ENCODE data around the gene STIP1.

DNA sequence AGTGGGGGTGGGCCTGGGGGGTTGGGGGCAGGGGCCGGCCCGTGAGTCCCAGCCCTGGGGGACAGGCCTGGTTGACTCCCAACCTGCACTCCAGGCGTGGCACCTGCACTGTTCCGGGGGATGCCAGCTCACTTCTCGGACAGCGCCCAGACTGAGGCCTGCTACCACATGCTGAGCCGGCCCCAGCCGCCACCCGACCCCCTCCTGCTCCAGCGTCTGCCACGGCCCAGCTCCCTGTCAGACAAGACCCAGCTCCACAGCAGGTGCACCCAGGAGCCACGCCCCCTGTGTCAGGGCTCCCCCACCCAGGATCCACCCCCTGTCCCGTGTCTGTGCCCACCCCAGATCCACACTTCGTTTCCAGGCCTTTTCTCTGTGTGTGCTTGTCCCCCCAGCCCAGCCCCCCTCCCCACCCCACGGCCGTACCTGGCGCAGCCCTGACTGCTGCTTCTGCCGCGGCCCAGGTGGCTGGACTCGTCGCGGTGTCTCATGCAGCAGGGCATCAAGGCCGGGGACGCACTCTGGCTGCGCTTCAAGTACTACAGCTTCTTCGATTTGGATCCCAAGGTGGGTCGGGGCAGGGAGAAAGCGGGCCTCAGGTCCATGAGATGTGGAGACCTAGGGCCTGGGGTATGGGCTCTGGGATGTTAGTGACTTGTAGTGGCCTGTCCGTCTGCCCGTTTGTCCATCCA is 25.4 kb downstream of the STIP1 start:
- TF ChIP-seq, protein P1, sequence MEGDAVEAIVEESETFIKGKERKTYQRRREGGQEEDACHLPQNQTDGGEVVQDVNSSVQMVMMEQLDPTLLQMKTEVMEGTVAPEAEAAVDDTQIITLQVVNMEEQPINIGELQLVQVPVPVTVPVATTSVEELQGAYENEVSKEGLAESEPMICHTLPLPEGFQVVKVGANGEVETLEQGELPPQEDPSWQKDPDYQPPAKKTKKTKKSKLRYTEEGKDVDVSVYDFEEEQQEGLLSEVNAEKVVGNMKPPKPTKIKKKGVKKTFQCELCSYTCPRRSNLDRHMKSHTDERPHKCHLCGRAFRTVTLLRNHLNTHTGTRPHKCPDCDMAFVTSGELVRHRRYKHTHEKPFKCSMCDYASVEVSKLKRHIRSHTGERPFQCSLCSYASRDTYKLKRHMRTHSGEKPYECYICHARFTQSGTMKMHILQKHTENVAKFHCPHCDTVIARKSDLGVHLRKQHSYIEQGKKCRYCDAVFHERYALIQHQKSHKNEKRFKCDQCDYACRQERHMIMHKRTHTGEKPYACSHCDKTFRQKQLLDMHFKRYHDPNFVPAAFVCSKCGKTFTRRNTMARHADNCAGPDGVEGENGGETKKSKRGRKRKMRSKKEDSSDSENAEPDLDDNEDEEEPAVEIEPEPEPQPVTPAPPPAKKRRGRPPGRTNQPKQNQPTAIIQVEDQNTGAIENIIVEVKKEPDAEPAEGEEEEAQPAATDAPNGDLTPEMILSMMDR (IDR thresholded peaks at IDR 0.05; ENCODE audit: borderline replicate concordance, extremely low read depth, low read length, poor library complexity, severe bottlenecking): no peak
- no peak for TF ChIP-seq EZH2 (IDR thresholded peaks at IDR 0.05; ENCODE audit: borderline replicate concordance, low read depth, low read length, severe bottlenecking)

All from DND-41 (cell line).